ENCODE measurements around the gene ATP10D.

- TF ChIP-seq REST (IDR thresholded peaks at IDR 0.05; ENCODE audit: borderline replicate concordance): no peak
- TF ChIP-seq REST (CRISPR knock-in tag; IDR thresholded peaks at IDR 0.05; ENCODE audit: low read depth): no peak
- TF ChIP-seq TRIM24 (IDR thresholded peaks at IDR 0.05): no peak
- no peak for TF ChIP-seq BCOR (IDR thresholded peaks at IDR 0.05)
- TF ChIP-seq NR3C1 (CRISPR knock-in tag; IDR thresholded peaks at IDR 0.05): no peak
These were observed 8.4 kb downstream of the ATP10D start for GRCh38 chr4:47493238-47494123.
